HG02885 (cell line): ENCODE results near the gene C1orf56.
A peak's percentile ranks its signal among the peaks of the same experiment; 100 is the strongest.
"Not testable (repeated sequence)": the region's sequence is repeated elsewhere in the genome, so short reads cannot be mapped to it uniquely, and the experiment has no call there.

Experiments
- ATAC-seq: cut with Tn5 transposase; IDR thresholded peaks from one replicate; pipeline ENCODE4 v1.9.1; 2021; ENCODE audit warnings: mild to moderate bottlenecking; ENCODE audit not compliant: unreplicated experiment, poor library complexity

Gene C1orf56

GRCh38 chr1:151060657-151061421, 13.3 kb downstream of the C1orf56 start:
- ATAC-seq: no peak

- no peak for ATAC-seq
Observed at GRCh38 chr1:151061704-151062103, 14.2 kb downstream of the C1orf56 start.

- ATAC-seq: no peak
Observed at GRCh38 chr1:151062741-151063371, 15.3 kb downstream of the C1orf56 start.

GRCh38 chr1:151065089-151065645, 17.6 kb downstream of the C1orf56 start:
- ATAC-seq: no peak

GRCh38 chr1:151067185-151067584, 19.6 kb downstream of the C1orf56 start:
- ATAC-seq: no peak

- ATAC-seq: no peak
Observed at GRCh38 chr1:151069103-151069486, 21.5 kb downstream of the C1orf56 start.

- ATAC-seq: peak; percentile 85
Observed at GRCh38 chr1:151070474-151071276, 23.1 kb downstream of the C1orf56 start, which contains the start of gene GABPB2. TSS of gene GABPB2 (plus strand) at chr1:151070761. CDS start at chr1:151088190, 17,429 bp downstream.

GRCh38 chr1:151072224-151072623, 24.7 kb downstream of the C1orf56 start:
- ATAC-seq: no peak

- no peak for ATAC-seq
Observed at GRCh38 chr1:151085953-151086559, 38.5 kb downstream of the C1orf56 start.

GRCh38 chr1:151097426-151097825, 49.9 kb downstream of the C1orf56 start:
- not testable (repeated sequence) for ATAC-seq

GRCh38 chr1:151098126-151098525, 50.6 kb downstream of the C1orf56 start:
- no peak for ATAC-seq
